Fibroblast of lung (primary cell): Measurements from ENCODE around the gene KRT3. TPM values are rescaled to one million over a fixed set of nuclear protein-coding genes. Genes with fewer than 3 reads are reported as not detected.

Experiments used
- DNase-seq, 2 donors: peaks; one replicate each; pipeline versions ENCODE4 v3.0.0 to v3.0.0-alpha.2; 2010; ENCODE audit warnings: low read depth in 2 of 2
- H2AFZ ChIP-seq: 2 replicates; pipeline ENCODE4 v1.5.1; 2012; ENCODE audit warnings: low read length, control low read depth, inconsistent platforms
- H3K27ac ChIP-seq: 2 replicates; pipeline ENCODE4 v1.5.1; 2011; ENCODE audit warnings: low read length, control low read depth; ENCODE audit not compliant: insufficient read depth
- H3K27me3 ChIP-seq: 2 replicates; pipeline ENCODE4 v1.5.1; 2011; ENCODE audit warnings: mild to moderate bottlenecking, low read length; ENCODE audit not compliant: control insufficient read depth, insufficient read depth
- H3K36me3 ChIP-seq: 2 replicates; pipeline ENCODE4 v1.5.1; 2011; ENCODE audit warnings: low read length; ENCODE audit not compliant: control insufficient read depth, insufficient read depth
- H3K4me1 ChIP-seq: 2 replicates; pipeline ENCODE4 v1.5.1; 2011; ENCODE audit warnings: low read length; ENCODE audit not compliant: control insufficient read depth, insufficient read depth; ENCODE audit errors: extremely low read depth
- H3K4me2 ChIP-seq: 2 replicates; pipeline ENCODE4 v1.5.1; 2011; ENCODE audit warnings: low read length, control low read depth; ENCODE audit not compliant: insufficient read depth; ENCODE audit errors: extremely low read depth
- H3K4me3 ChIP-seq, 4 experiments: fragments of 200-600 bp in 1 of 4; sonication (generic) in 1 of 4; replicated peaks in 1 of 4; 2 replicates each; pipeline ENCODE4 v1.5.1; 2011 to 2016; ENCODE audit warnings: low read length in 4 of 4, low read depth in 3 of 4, mild to moderate bottlenecking in 3 of 4, control low read depth in 2 of 4, inconsistent platforms in 1 of 4, mixed read lengths in 1 of 4; ENCODE audit not compliant: insufficient read depth in 1 of 4; ENCODE audit errors: control extremely low read depth in 1 of 4
- H3K79me2 ChIP-seq: 2 replicates; pipeline ENCODE4 v1.5.1; 2012; ENCODE audit warnings: mild to moderate bottlenecking, low read length, inconsistent platforms; ENCODE audit not compliant: control insufficient read depth, insufficient read depth
- H3K9ac ChIP-seq: 2 replicates; pipeline ENCODE4 v1.5.1; 2011; ENCODE audit warnings: mild to moderate bottlenecking, low read length, control low read depth; ENCODE audit not compliant: insufficient read depth
- H3K9me3 ChIP-seq: 2 replicates; pipeline ENCODE4 v1.5.1; 2012; ENCODE audit warnings: low read depth, low read length; ENCODE audit not compliant: control insufficient read depth, insufficient read depth
- H4K20me1 ChIP-seq: 2 replicates; pipeline ENCODE4 v1.5.1; 2011; ENCODE audit warnings: low read length; ENCODE audit not compliant: control insufficient read depth, insufficient read depth; ENCODE audit errors: extremely low read depth
- EZH2 ChIP-seq: IDR thresholded peaks from 2 replicates; pipeline ENCODE4 v1.5.1; 2012; ENCODE audit warnings: low read length, control low read depth, mild to moderate bottlenecking; ENCODE audit errors: missing control alignments
- polyA plus RNA-seq, 2 donors: library from polyadenylated mRNA; depleted of rRNA in 1 of 2; stranded (reverse) in 1 of 2; unstranded in 1 of 2; fragments of >200 nt; gene quantifications; 2 replicates each; pipeline ENCODE4 v1.2.1, GENCODE V29; 2011 to 2012; ENCODE audit warnings: missing spikeins in 1 of 2
- total RNA-seq: library from RNA; depleted of rRNA; stranded (reverse); fragments of >200 nt; gene quantifications from 2 replicates; pipeline ENCODE4 v1.2.1, GENCODE V29; 2014
- TF ChIP-seq, protein P1 (sequence below), 2 donors: IDR thresholded peaks in 1 of 2; conservative IDR thresholded peaks in 1 of 2; 1 replicate in 1 of 2; 2 replicates in 1 of 2; pipeline ENCODE4 v1.5.1; 2011 to 2012; ENCODE audit warnings: low read length in 2 of 2, control low read depth in 1 of 2, inconsistent platforms in 1 of 2, low read depth in 1 of 2, mild to moderate bottlenecking in 1 of 2

The KRT3 gene
- total and polyA plus RNA-seq, 2 donors (not counting 1 experiment from before 2014, with no cell fraction given) = not detected

DNA sequence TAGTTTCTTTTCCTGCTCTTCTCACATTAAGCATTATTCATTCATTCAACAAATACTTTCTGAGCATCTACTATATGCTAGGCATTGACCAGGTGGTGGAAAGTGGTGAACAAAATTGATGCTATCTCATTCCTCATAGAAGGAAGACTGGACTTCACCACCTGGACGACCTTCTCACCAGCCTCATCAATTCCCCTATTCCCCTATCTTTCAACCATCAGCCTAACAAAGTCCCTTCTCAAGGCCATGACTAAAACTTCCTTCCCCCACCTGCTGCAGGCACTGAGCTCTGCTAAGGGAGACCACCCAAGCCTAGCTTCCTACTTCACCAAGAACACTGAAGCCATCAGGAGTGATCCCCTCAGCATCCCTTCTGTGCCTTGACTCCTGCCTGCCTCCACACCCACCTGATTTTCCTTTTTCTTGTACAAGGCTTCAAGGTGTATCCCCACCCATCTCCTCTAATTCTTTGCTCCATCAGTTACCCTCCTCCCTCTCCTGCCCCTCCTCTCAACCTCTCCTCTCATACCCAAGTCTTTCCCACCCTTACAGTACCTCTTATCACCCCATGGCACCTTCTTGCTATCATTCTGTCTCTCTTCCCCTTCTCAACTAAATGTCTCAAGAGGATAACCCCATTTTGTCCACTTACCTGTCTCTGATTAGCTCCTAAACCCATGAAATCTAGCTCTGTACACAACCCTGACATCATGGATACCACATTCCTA lies 38.3 kb downstream of the KRT3 start:
- no peak for DNase-seq
- Histone ChIP-seq H3K36me3 (no peaks in the 10 kb centered on the region), H3K27me3 (no peaks in the 10 kb centered on the region), H3K4me2 (no peak overlapping the region), H3K79me2 (no peaks in the 10 kb centered on the region), H4K20me1 (no peaks in the 10 kb centered on the region), H3K9ac (no peak overlapping the region), H3K27ac (no peak overlapping the region), H3K9me3 (no peaks in the 10 kb centered on the region), H2AFZ (no peak overlapping the region), H3K4me3 (no peak overlapping the region), H3K4me1 (no peaks in the 10 kb centered on the region)
- TF ChIP-seq, protein P1, sequence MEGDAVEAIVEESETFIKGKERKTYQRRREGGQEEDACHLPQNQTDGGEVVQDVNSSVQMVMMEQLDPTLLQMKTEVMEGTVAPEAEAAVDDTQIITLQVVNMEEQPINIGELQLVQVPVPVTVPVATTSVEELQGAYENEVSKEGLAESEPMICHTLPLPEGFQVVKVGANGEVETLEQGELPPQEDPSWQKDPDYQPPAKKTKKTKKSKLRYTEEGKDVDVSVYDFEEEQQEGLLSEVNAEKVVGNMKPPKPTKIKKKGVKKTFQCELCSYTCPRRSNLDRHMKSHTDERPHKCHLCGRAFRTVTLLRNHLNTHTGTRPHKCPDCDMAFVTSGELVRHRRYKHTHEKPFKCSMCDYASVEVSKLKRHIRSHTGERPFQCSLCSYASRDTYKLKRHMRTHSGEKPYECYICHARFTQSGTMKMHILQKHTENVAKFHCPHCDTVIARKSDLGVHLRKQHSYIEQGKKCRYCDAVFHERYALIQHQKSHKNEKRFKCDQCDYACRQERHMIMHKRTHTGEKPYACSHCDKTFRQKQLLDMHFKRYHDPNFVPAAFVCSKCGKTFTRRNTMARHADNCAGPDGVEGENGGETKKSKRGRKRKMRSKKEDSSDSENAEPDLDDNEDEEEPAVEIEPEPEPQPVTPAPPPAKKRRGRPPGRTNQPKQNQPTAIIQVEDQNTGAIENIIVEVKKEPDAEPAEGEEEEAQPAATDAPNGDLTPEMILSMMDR (conservative IDR thresholded peaks at IDR 0.05 in 1 of 2, IDR thresholded peaks at IDR 0.05 in 1 of 2; ENCODE audit: low read depth in 1 of 2, low read length in 2 of 2) = no peak
- TF ChIP-seq EZH2 = no peak

DNA sequence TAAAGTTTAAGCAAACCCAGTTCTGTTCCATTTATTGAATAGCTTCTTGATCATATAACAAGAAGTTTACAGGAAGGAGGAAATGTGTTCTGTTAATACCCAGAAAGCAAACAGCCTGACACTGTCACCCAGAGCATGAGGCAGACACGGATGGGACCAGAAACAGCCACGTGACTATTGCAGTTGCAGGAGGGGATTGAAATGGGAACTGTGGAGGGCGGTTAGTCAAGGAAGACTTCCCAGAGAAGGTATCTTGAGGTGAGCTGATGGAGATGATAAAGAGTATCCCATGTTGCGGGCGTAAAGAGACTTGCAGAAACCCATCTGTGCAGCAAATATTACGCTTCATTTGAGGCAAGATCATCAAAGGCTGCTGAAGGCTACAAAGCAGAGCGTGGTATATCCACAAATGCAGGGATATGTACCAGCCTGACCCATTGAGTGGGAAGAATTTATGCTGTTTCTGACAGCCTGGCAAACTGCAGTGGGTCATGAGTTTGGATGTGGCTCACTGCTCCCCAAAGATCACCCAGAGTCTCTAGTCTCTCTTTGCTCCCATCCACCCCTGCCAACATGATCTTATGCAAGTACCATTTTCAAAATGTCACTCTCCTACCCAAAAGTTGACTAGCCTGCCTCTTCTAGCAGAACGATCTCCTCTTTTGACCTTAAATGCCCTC lies 39.5 kb downstream of the KRT3 start:
- no peak overlapping the region for H3K9ac ChIP-seq
- H3K79me2 ChIP-seq = no peaks in the 10 kb centered on the region
- H4K20me1 ChIP-seq = no peaks in the 10 kb centered on the region
- no peak overlapping the region for H2AFZ ChIP-seq
- no peaks in the 10 kb centered on the region for H3K9me3 ChIP-seq
- H3K27me3 ChIP-seq = no peaks in the 10 kb centered on the region
- no peak for TF ChIP-seq EZH2
- TF ChIP-seq, protein P1 (conservative IDR thresholded peaks at IDR 0.05 in 1 of 2, IDR thresholded peaks at IDR 0.05 in 1 of 2; ENCODE audit: low read depth in 1 of 2, low read length in 2 of 2) = no peak
- no peak overlapping the region for H3K4me3 ChIP-seq
- DNase-seq = no peak
- no peak overlapping the region for H3K4me2 ChIP-seq
- H3K36me3 ChIP-seq = no peaks in the 10 kb centered on the region
- no peak overlapping the region for H3K27ac ChIP-seq
- H3K4me1 ChIP-seq = no peaks in the 10 kb centered on the region

DNA sequence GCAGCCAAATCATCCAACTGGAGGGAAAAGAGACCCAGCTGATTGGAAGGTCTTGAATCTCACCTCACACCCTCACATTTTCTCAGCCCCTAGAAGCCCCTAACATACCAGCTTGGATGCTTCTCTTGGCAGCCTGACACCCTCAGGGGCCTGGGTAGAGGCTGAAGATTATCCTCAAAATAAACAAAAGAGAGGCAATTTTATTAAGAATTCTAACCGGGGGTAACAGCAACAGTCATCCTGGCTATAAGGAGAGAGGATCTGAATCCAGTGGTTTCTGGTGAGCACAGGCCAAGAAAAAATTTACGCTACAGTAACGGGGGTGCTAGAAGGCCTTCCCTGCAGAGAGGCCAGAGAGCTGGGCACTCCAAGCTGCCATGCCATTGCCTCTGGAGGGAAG lies 40.4 kb downstream of the KRT3 start:
- TF ChIP-seq EZH2 = no peak
- TF ChIP-seq, protein P1 (conservative IDR thresholded peaks at IDR 0.05 in 1 of 2, IDR thresholded peaks at IDR 0.05 in 1 of 2; ENCODE audit: low read depth in 1 of 2, low read length in 2 of 2) = no peak
- H3K9ac ChIP-seq = no peak overlapping the region
- no peaks in the 10 kb centered on the region for H4K20me1 ChIP-seq
- no peak for DNase-seq
- no peaks in the 10 kb centered on the region for H3K36me3 ChIP-seq
- no peaks in the 10 kb centered on the region for H3K79me2 ChIP-seq
- H3K27ac ChIP-seq = no peak overlapping the region
- H2AFZ ChIP-seq = no peak overlapping the region
- no peak overlapping the region for H3K4me3 ChIP-seq
- no peaks in the 10 kb centered on the region for H3K9me3 ChIP-seq
- no peak overlapping the region for H3K4me2 ChIP-seq
- H3K4me1 ChIP-seq = no peaks in the 10 kb centered on the region
- no peaks in the 10 kb centered on the region for H3K27me3 ChIP-seq
